GM12878 (cell line): ENCODE measurements around the gene KDM5B.

ENCODE experiments used
- CEBPZ ChIP-seq: fragments of 150-350 bp; IDR thresholded peaks from 2 replicates; pipeline ENCODE4 v1.6.1; 2016; ENCODE audit warnings: low read depth, low read length
- CHD1 ChIP-seq: IDR thresholded peaks from 2 replicates; pipeline ENCODE4 v1.6.1; 2012; ENCODE audit warnings: low read depth, low read length, improper control_type of control experiment
- CHD2 ChIP-seq: IDR thresholded peaks from 2 replicates; pipeline ENCODE4 v1.6.1; 2011; ENCODE audit warnings: low read depth, low read length, improper control_type of control experiment, borderline replicate concordance
- CTCF ChIP-seq, 3 experiments: IDR thresholded peaks in 2 of 3; conservative IDR thresholded peaks in 1 of 3; 2 replicates each; pipeline ENCODE4 v1.5.1; 2011; ENCODE audit warnings: low read depth in 3 of 3, low read length in 3 of 3, mild to moderate bottlenecking in 3 of 3, control low read depth in 2 of 3, moderate library complexity in 2 of 3, inconsistent platforms in 1 of 3, mixed read lengths in 1 of 3; ENCODE audit not compliant: control insufficient read depth in 2 of 3, insufficient read depth in 1 of 3; ENCODE audit errors: extremely low read depth in 1 of 3
- GABPA ChIP-seq: IDR thresholded peaks from 2 replicates; pipeline ENCODE4 v1.6.1; 2014; ENCODE audit warnings: antibody characterized with exemption, low read depth, mild to moderate bottlenecking, inconsistent platforms
- POLR2A ChIP-seq: IDR thresholded peaks from 2 replicates; pipeline ENCODE4 v1.6.1; 2011; ENCODE audit warnings: low read depth, mild to moderate bottlenecking, low read length
- POLR2AphosphoS2 ChIP-seq: IDR thresholded peaks from 2 replicates; pipeline ENCODE4 v1.6.1; 2011; ENCODE audit warnings: low read depth, mild to moderate bottlenecking, low read length, improper control_type of control experiment, moderate library complexity
- RAD21 ChIP-seq: IDR thresholded peaks from 2 replicates; pipeline ENCODE4 v1.6.1; 2011; ENCODE audit warnings: mild to moderate bottlenecking, low read depth, low read length, moderate library complexity; ENCODE audit not compliant: insufficient read depth
- SMC3 ChIP-seq: IDR thresholded peaks from 2 replicates; pipeline ENCODE4 v1.6.1; 2011; ENCODE audit warnings: low read length, improper control_type of control experiment, borderline replicate concordance
- ZBTB11 ChIP-seq: fragments of 450-650 bp; formaldehyde crosslinking; IDR thresholded peaks from 2 replicates; pipeline ENCODE4 v1.5.0; 2022; ENCODE audit warnings: mild to moderate bottlenecking, missing genetic modification characterization

GRCh38 chr1:202852163-202852904, 44.1 kb upstream of the KDM5B start:
- TF ChIP-seq CHD2 (no peak), GABPA (no peak), RAD21 (peak; percentile 85), POLR2AphosphoS2 (no peak), CHD1 (no peak), CEBPZ (no peak), POLR2A (no peak), SMC3 (peak; percentile 38; the same call in 1 of the 2 replicates), CTCF (IDR thresholded peaks at IDR 0.05 in 2 of 3, conservative IDR thresholded peaks at IDR 0.05 in 1 of 3; ENCODE audit: control insufficient read depth in 2 of 3, extremely low read depth in 1 of 3, insufficient read depth in 1 of 3, low read depth in 3 of 3, low read length in 3 of 3) (peak; percentile 45 to 51 (median 48)), ZBTB11 (no peak)
